Ovary (tissue), 3 donors: Measurements from ENCODE around the gene LTB.

ENCODE experiments used
- CTCF ChIP-seq, 3 donors: fragments of 450-650 bp in 2 of 3; fragments of 200-600 bp in 1 of 3; IDR thresholded peaks; one replicate each; pipeline versions ENCODE4 v1.5.1 to v1.8.0; 2016 to 2022; ENCODE audit warnings: antibody characterized with exemption in 3 of 3, mild to moderate bottlenecking in 1 of 3
- POLR2A ChIP-seq: fragments of 450-650 bp; IDR thresholded peaks from one replicate; pipeline ENCODE4 v1.6.1; 2017; ENCODE audit warnings: antibody characterized with exemption, mild to moderate bottlenecking, moderate library complexity
- donor health status: DM: no; HTN: no; CAD: no.

- TF ChIP-seq CTCF (IDR thresholded peaks at IDR 0.05) (no peak), POLR2A (no peak)
Measured at GRCh38 chr6:31558318-31558625, 24.0 kb downstream of the LTB start.
